BE2C (cell line): Measurements from ENCODE around the gene TMA7.

Experiments used
- DNase-seq: peaks from one replicate; pipeline ENCODE4 v3.0.0-alpha.2; 2020
- H3K27me3 ChIP-seq: fragments of 250-450 bp; sonication (Bioruptor Pico); 2 replicates; pipeline ENCODE4 v1.5.1; 2020; ENCODE audit warnings: mild to moderate bottlenecking
- H3K36me3 ChIP-seq: fragments of 250-450 bp; sonication (Bioruptor Pico); 2 replicates; pipeline ENCODE4 v1.5.1; 2020; ENCODE audit warnings: mild to moderate bottlenecking
- H3K4me1 ChIP-seq: fragments of 250-450 bp; sonication (Bioruptor Pico); 2 replicates; pipeline ENCODE4 v1.5.1; 2020
- H3K4me3 ChIP-seq: 2 replicates; pipeline ENCODE4 v1.5.1; 2011; ENCODE audit warnings: low read depth, low read length
- H3K9me3 ChIP-seq: fragments of 250-450 bp; sonication (Bioruptor Pico); 2 replicates; pipeline ENCODE4 v1.5.1; 2020
- CTCF ChIP-seq: IDR thresholded peaks from 2 replicates; pipeline ENCODE4 v1.5.1; 2012; ENCODE audit warnings: mild to moderate bottlenecking, low read depth, low read length

TMA7 gene

GRCh38 chr3:48412375-48413001, 27.6 kb upstream of the TMA7 start:
- no peaks in the 10 kb centered on the region for H3K9me3 ChIP-seq
- no peak overlapping the region for H3K4me3 ChIP-seq
- no peak for TF ChIP-seq CTCF
- H3K27me3 ChIP-seq: no peaks in the 10 kb centered on the region
- peak; percentile 0 for DNase-seq
- no peaks in the 10 kb centered on the region for H3K4me1 ChIP-seq
- no peaks in the 10 kb centered on the region for H3K36me3 ChIP-seq

- no peaks in the 10 kb centered on the region for H3K4me1 ChIP-seq
- H3K27me3 ChIP-seq: no peaks in the 10 kb centered on the region
- H3K36me3 ChIP-seq: no peaks in the 10 kb centered on the region
- H3K9me3 ChIP-seq: no peaks in the 10 kb centered on the region
- peak; percentile 0 for DNase-seq
- no peak overlapping the region for H3K4me3 ChIP-seq
- no peak for TF ChIP-seq CTCF
These were observed 27.0 kb upstream of the TMA7 start for GRCh38 chr3:48413086-48413485.

GRCh38 chr3:48413611-48414010, 26.4 kb upstream of the TMA7 start:
- no peak for TF ChIP-seq CTCF
- Histone ChIP-seq H3K36me3 (no peaks in the 10 kb centered on the region), H3K27me3 (no peaks in the 10 kb centered on the region), H3K4me1 (no peaks in the 10 kb centered on the region), H3K4me3 (no peak overlapping the region), H3K9me3 (no peaks in the 10 kb centered on the region)
- peak; percentile 0 for DNase-seq

- H3K4me1 ChIP-seq: no peaks in the 10 kb centered on the region
- no peaks in the 10 kb centered on the region for H3K27me3 ChIP-seq
- peak; percentile 0 for DNase-seq
- H3K9me3 ChIP-seq: no peaks in the 10 kb centered on the region
- no peaks in the 10 kb centered on the region for H3K36me3 ChIP-seq
- no peak overlapping the region for H3K4me3 ChIP-seq
- no peak for TF ChIP-seq CTCF
These were observed 25.4 kb upstream of the TMA7 start for GRCh38 chr3:48414376-48415250.

GRCh38 chr3:48415251-48415953, 24.7 kb upstream of the TMA7 start:
- Histone ChIP-seq H3K27me3 (no peaks in the 10 kb centered on the region), H3K4me3 (no peak overlapping the region), H3K9me3 (no peaks in the 10 kb centered on the region), H3K4me1 (no peaks in the 10 kb centered on the region), H3K36me3 (no peaks in the 10 kb centered on the region)
- TF ChIP-seq CTCF: no peak
- DNase-seq: no peak

DNA sequence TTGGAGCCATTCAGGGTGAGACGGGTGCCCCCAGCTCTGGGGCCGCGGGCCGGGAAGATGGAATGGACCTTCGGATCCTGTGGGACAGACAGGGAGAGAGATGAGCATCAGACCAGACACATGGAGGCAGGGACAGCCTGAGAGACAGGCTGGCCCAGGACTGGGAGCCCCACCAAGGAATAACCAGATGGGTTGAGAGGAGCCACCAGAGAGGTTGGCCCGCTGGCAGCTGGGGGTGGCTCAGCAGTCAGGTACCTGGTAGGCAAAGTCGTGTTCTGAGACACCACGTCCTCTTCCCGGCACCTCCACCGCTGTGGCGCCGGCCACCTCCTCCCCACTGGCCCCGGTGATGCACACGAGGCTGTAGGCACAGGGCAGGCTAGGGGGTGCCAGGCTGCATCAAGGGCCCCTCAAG, 24.0 kb upstream of the TMA7 start:
- Histone ChIP-seq H3K4me3 (no peak overlapping the region), H3K9me3 (no peaks in the 10 kb centered on the region), H3K27me3 (no peaks in the 10 kb centered on the region), H3K4me1 (no peaks in the 10 kb centered on the region), H3K36me3 (no peaks in the 10 kb centered on the region)
- TF ChIP-seq CTCF: no peak
- no peak for DNase-seq
